ENCODE data around the gene SLC16A3. TPM values are rescaled to one million over a fixed set of nuclear protein-coding genes. Genes with fewer than 3 reads are reported as not detected.

SLC16A3 gene
- total and polyA plus RNA-seq, 10 of the 15 experiments (the other 5 are each of a cell fraction or from before 2014, with no cell fraction given), result 0.10 to 46.5 (median 8.0) TPM

GRCh38 chr17:82228278-82228841 is 482 bp upstream of the SLC16A3 start (continued):
- TF ChIP-seq CUX1 (IDR thresholded peaks at IDR 0.05; ENCODE audit: insufficient replicate concordance, low read depth, low read length), result no peak
- TF ChIP-seq ZNF592 (IDR thresholded peaks at IDR 0.05), result no peak
- TF ChIP-seq RAD21 (IDR thresholded peaks at IDR 0.05; ENCODE audit: insufficient read depth, low read depth, low read length), result no peak
- no peak for TF ChIP-seq KDM1A (IDR thresholded peaks at IDR 0.05; ENCODE audit: borderline replicate concordance)
- 0 out of 2 replicates have a peak, but pooled peaks have one; percentile 37 for TF ChIP-seq NFXL1 (IDR thresholded peaks at IDR 0.05; ENCODE audit: borderline replicate concordance)
- TF ChIP-seq TBL1XR1 (IDR thresholded peaks at IDR 0.05; ENCODE audit: low read depth, low read length), result no peak; the same call in 1 of the 2 replicates
- TF ChIP-seq SREBF2 (IDR thresholded peaks at IDR 0.05; ENCODE audit: low read length), result no peak
- no peak for TF ChIP-seq RBBP5 (conservative IDR thresholded peaks at IDR 0.05)
- no peak for TF ChIP-seq JUND (IDR thresholded peaks at IDR 0.05; ENCODE audit: low read depth, low read length)
- no peak; the same call in 1 of the 2 replicates for TF ChIP-seq NR2F1 (conservative IDR thresholded peaks at IDR 0.05)
- no peak for TF ChIP-seq LARP7 (IDR thresholded peaks at IDR 0.05)
- no peak for TF ChIP-seq PAX8 (IDR thresholded peaks at IDR 0.05)
- no peak for TF ChIP-seq ZBTB33 (IDR thresholded peaks at IDR 0.05)
- no peak for TF ChIP-seq HSF1 (IDR thresholded peaks at IDR 0.05; ENCODE audit: low read depth, low read length)
- TF ChIP-seq ZNF622 (IDR thresholded peaks at IDR 0.05), result no peak
- TF ChIP-seq MYB (IDR thresholded peaks at IDR 0.05; ENCODE audit: borderline replicate concordance, low read depth, low read length), result no peak
- no peak for TF ChIP-seq CHD4 (IDR thresholded peaks at IDR 0.05)
- TF ChIP-seq ETV6 (conservative IDR thresholded peaks at IDR 0.05 in 1 of 2, IDR thresholded peaks at IDR 0.05 in 1 of 2; ENCODE audit: borderline replicate concordance in 1 of 2, low read depth in 1 of 2), result no peak
- no peak for TF ChIP-seq TARDBP (IDR thresholded peaks at IDR 0.05; ENCODE audit: borderline replicate concordance)
